Neural cell (in vitro differentiated cells): ENCODE results near the gene MACROD1. TPM values are rescaled to one million over a fixed set of nuclear protein-coding genes. Genes with fewer than 3 reads are reported as not detected.

Experiments
- H2AFZ ChIP-seq: fragments of 200-600, 300-800 bp; sonication (generic), shearing (Covaris generic); 2 replicates; pipeline ENCODE4 v1.6.0; 2014; ENCODE audit warnings: low read depth, mild to moderate bottlenecking, antibody characterized with exemption, low read length, moderate library complexity
- H3F3A ChIP-seq: fragments of 200-600 bp; shearing (Covaris generic); 2 replicates; pipeline ENCODE4 v1.6.1; 2016; ENCODE audit warnings: mild to moderate bottlenecking, moderate library complexity, mixed read lengths, antibody characterized with exemption, low read length; ENCODE audit not compliant: insufficient read depth, poor library complexity, severe bottlenecking
- H3K27ac ChIP-seq: fragments of 200-600, 300-800 bp; sonication (generic), shearing (Covaris generic); 2 replicates; pipeline ENCODE4 v1.5.1; 2014; ENCODE audit warnings: mild to moderate bottlenecking, low read length, moderate library complexity
- H3K27me3 ChIP-seq: fragments of 300-800, 200-600 bp; sonication (generic), shearing (Covaris generic); 2 replicates; pipeline ENCODE4 v1.6.0; 2014; ENCODE audit warnings: mild to moderate bottlenecking, low read depth, low read length, moderate library complexity; ENCODE audit not compliant: insufficient read depth
- H3K36me3 ChIP-seq: fragments of 300-800, 200-600 bp; sonication (generic), shearing (Covaris generic); 2 replicates; pipeline ENCODE4 v1.5.1; 2014; ENCODE audit warnings: mild to moderate bottlenecking, antibody characterized with exemption, low read length, moderate library complexity; ENCODE audit not compliant: insufficient read depth
- H3K4me2 ChIP-seq: fragments of 300-800, 200-600 bp; sonication (generic), shearing (Covaris generic); 2 replicates; pipeline ENCODE4 v1.6.0; 2014; ENCODE audit warnings: mild to moderate bottlenecking, low read length
- H3K4me3 ChIP-seq: fragments of 300-800, 200-600 bp; sonication (generic), shearing (Covaris generic); 2 replicates; pipeline ENCODE4 v1.5.1; 2014; ENCODE audit warnings: mild to moderate bottlenecking, low read length, moderate library complexity
- H3K79me2 ChIP-seq: fragments of 200-600 bp; shearing (Covaris generic); replicated peaks from 2 replicates; pipeline ENCODE4 v1.6.0; 2014; ENCODE audit warnings: mild to moderate bottlenecking, low read length, moderate library complexity; ENCODE audit not compliant: insufficient read depth
- H3K9ac ChIP-seq: fragments of 300-800, 200-600 bp; sonication (generic), shearing (Covaris generic); 2 replicates; pipeline ENCODE4 v1.6.1; 2016; ENCODE audit warnings: mild to moderate bottlenecking, low read length, mixed read lengths
- H3K9me2 ChIP-seq: fragments of 200-600 bp; shearing (Covaris generic); 2 replicates; pipeline ENCODE4 v1.6.1; 2016; ENCODE audit warnings: mild to moderate bottlenecking, low read length, mixed read lengths; ENCODE audit not compliant: insufficient read depth
- H3K9me3 ChIP-seq: fragments of 200-600, 300-800 bp; sonication (generic), shearing (Covaris generic); 2 replicates; pipeline ENCODE4 v1.6.1; 2016; ENCODE audit warnings: mild to moderate bottlenecking, mixed run types, low read length, moderate library complexity, mixed read lengths
- H4K20me1 ChIP-seq: fragments of 200-600 bp; shearing (Covaris generic); 2 replicates; pipeline ENCODE4 v1.6.1; 2016; ENCODE audit warnings: mild to moderate bottlenecking, mixed run types; ENCODE audit not compliant: insufficient read depth
- CTCF ChIP-seq: fragments of 450-650 bp; IDR thresholded peaks from 2 replicates; pipeline ENCODE4 v1.5.1; 2014; ENCODE audit warnings: antibody characterized with exemption, mild to moderate bottlenecking, moderate library complexity; ENCODE audit not compliant: poor library complexity, severe bottlenecking
- EP300 ChIP-seq: fragments of 450-650 bp; conservative IDR thresholded peaks from 2 replicates; pipeline ENCODE4 v1.6.1; 2014; ENCODE audit warnings: antibody characterized with exemption, mild to moderate bottlenecking, moderate library complexity; ENCODE audit not compliant: poor library complexity, severe bottlenecking
- EZH2 ChIP-seq: fragments of 200-600, 300-800 bp; shearing (Covaris generic), sonication (generic); IDR thresholded peaks from 2 replicates; pipeline ENCODE4 v1.6.1; 2014; ENCODE audit warnings: antibody characterized with exemption, low read length, borderline replicate concordance, mild to moderate bottlenecking; ENCODE audit not compliant: insufficient read depth, poor library complexity, severe bottlenecking
- MXI1 ChIP-seq: fragments of 450-650 bp; conservative IDR thresholded peaks from 2 replicates; pipeline ENCODE4 v1.6.1; 2014; ENCODE audit warnings: antibody characterized with exemption, mild to moderate bottlenecking; ENCODE audit not compliant: poor library complexity, severe bottlenecking
- POLR2AphosphoS5 ChIP-seq: IDR thresholded peaks from 2 replicates; pipeline ENCODE4 v1.6.1; 2012
- RAD21 ChIP-seq: fragments of 450-650 bp; conservative IDR thresholded peaks from 2 replicates; pipeline ENCODE4 v1.6.1; 2014; ENCODE audit warnings: antibody characterized with exemption, mild to moderate bottlenecking, moderate library complexity
- SMC3 ChIP-seq: fragments of 450-650 bp; conservative IDR thresholded peaks from 2 replicates; pipeline ENCODE4 v1.6.1; 2014; ENCODE audit warnings: antibody characterized with exemption, mild to moderate bottlenecking, moderate library complexity; ENCODE audit not compliant: poor library complexity
- TAF1 ChIP-seq: IDR thresholded peaks from 2 replicates; pipeline ENCODE4 v1.6.1; 2012; ENCODE audit warnings: low read depth
- polyA plus RNA-seq: library from polyadenylated mRNA; depleted of rRNA; stranded (reverse); fragments of >200 nt; gene quantifications from 2 replicates; pipeline ENCODE4 v1.2.3, GENCODE V29; 2014

Gene MACROD1
- polyA plus RNA-seq, 1 donor from 2014 or later = 30.8 TPM

- Histone ChIP-seq H4K20me1 (no peaks in the 10 kb centered on the region), H2AFZ (no peak overlapping the region), H3K9ac (no peak overlapping the region), H3K4me3 (no peak overlapping the region), H3K36me3 (no peaks in the 10 kb centered on the region), H3K79me2 (no peaks in the 10 kb centered on the region), H3K4me2 (no peak overlapping the region), H3K27ac (no peak overlapping the region), H3K9me3 (no peaks in the 10 kb centered on the region), H3K27me3 (no peaks in the 10 kb centered on the region), H3K9me2 (no peaks in the 10 kb centered on the region), H3F3A (no peaks in the 10 kb centered on the region)
- TF ChIP-seq RAD21 (no peak), EZH2 (no peak), CTCF (no peak), SMC3 (no peak), POLR2AphosphoS5 (no peak), MXI1 (no peak), EP300 (no peak), TAF1 (no peak)
Measured at GRCh38 chr11:64140082-64140481, 25.8 kb downstream of the MACROD1 start.

- no peaks in the 10 kb centered on the region for H3K9me2 ChIP-seq
- H3F3A ChIP-seq = no peaks in the 10 kb centered on the region
Measured at GRCh38 chr11:64139049-64139448, 26.9 kb downstream of the MACROD1 start.

More at GRCh38 chr11:64139049-64139448, 26.9 kb downstream of the MACROD1 start:
- Histone ChIP-seq H3K9ac (no peak overlapping the region), H3K27ac (no peak overlapping the region), H4K20me1 (no peaks in the 10 kb centered on the region), H2AFZ (no peak overlapping the region), H3K9me3 (no peaks in the 10 kb centered on the region), H3K79me2 (no peaks in the 10 kb centered on the region), H3K27me3 (no peaks in the 10 kb centered on the region), H3K4me2 (no peak overlapping the region), H3K36me3 (no peaks in the 10 kb centered on the region), H3K4me3 (no peak overlapping the region)
- TF ChIP-seq SMC3 (no peak), EZH2 (no peak), TAF1 (no peak), CTCF (no peak), RAD21 (no peak), POLR2AphosphoS5 (no peak), EP300 (no peak), MXI1 (no peak)
